Pancreas (tissue), 10 donors: Measurements from ENCODE around the gene DPPA5. TPM values are rescaled to one million over a fixed set of nuclear protein-coding genes. Genes with fewer than 3 reads are reported as not detected.
A peak's percentile ranks its signal among the peaks of the same experiment; 100 is the strongest.
"Not testable (repeated sequence)": the region's sequence is repeated elsewhere in the genome, so short reads cannot be mapped to it uniquely, and the experiment has no call there.

Source experiments
- ATAC-seq, 4 donors: fragments of 200-7000 bp; cut with Tn5 transposase; one replicate each; pipeline versions ENCODE4 v1.8.0 to v1.9.1; 2020; ENCODE audit warnings: mild to moderate bottlenecking in 4 of 4, moderate library complexity in 4 of 4
- DNase-seq, 6 donors: peaks; one replicate each; pipeline ENCODE4 v3.0.0-alpha.2; 2020
- FAIRE-seq: peaks from 2 replicates; lab custom pipeline; 2012; peaks lifted over from hg19 to GRCh38; lab: Jason Lieb, UNC
- H3K27ac ChIP-seq, 4 donors: fragments of 200-600 bp; sonication (generic); 1 replicate in 3 of 4; 2 replicates in 1 of 4; pipeline versions ENCODE4 v1.5.0 to v1.8.0; 2020
- H3K27me3 ChIP-seq, 4 donors: fragments of 200-600 bp; one replicate each; pipeline ENCODE4 v1.8.0; 2021
- H3K36me3 ChIP-seq, 3 donors: fragments of 200-600 bp; sonication (generic) in 1 of 3; one replicate each; pipeline versions ENCODE4 v1.5.0 to v1.8.0; 2020 to 2021
- H3K4me1 ChIP-seq, 3 donors: fragments of 200-600 bp; one replicate each; pipeline ENCODE4 v1.8.0; 2021
- H3K4me3 ChIP-seq, 4 donors: fragments of 200-600 bp; sonication (generic) in 2 of 4; one replicate each; pipeline versions ENCODE4 v1.5.0 to v1.8.0; 2020 to 2021
- H3K9me3 ChIP-seq, 4 donors: fragments of 200-600 bp; one replicate each; pipeline ENCODE4 v1.8.0; 2021
- CTCF ChIP-seq, 4 donors: fragments of 200-600 bp; sonication (generic) in 3 of 4; IDR thresholded peaks; one replicate each; pipeline versions ENCODE4 v1.5.0 to v1.8.0; 2021; ENCODE audit warnings: antibody characterized with exemption in 4 of 4
- WGBS, 2 donors: extraction: QIAGEN DNeasy Blood & Tissue Kit; methylation state at CpG; one replicate each; pipeline ENCODE4 v1.1.7; 2013; 5-methylcytosine and 5-hydroxymethylcytosine counted together
- intact Hi-C, 3 donors: fragments of 100-400 bp; cut with DNase I; formaldehyde crosslinking; loops; one replicate each; pipeline versions ENCODE4 v1.11.1 to v1.14.2; 2022
- polyA plus RNA-seq, 2 donors: library from polyadenylated mRNA; stranded (reverse); fragments of 200-250 nt; gene quantifications; one replicate each; pipeline ENCODE4 v1.2.3, GENCODE V29; 2013
- total RNA-seq, 6 donors: library from RNA; stranded (reverse); fragmentation: NEBNext Ultra II Directional in 4 of 6; extraction: Animal tissue kit (Norgen Biotek cat#: 25700) in 4 of 6; gene quantifications; one replicate each; pipeline versions ENCODE4 v1.2.1 to v1.2.4, GENCODE V29; 2021 to 2023
- donor health status: healthy with polysubstance abuse.
- donor health status: DM: no; HTN: no; CAD: no; lungs with moderate emphysema.
- donor health status: DM: no; HTN: no; CAD: no.
- donor health status: control.
- donor health status: control.
- donor health status: Bipolar disorder and iron deficiency.
- donor health status: DM: yes; HTN: yes; CAD: no.
- donor health status: DM: no; HTN: no; CAD: no.
- donor health status: DM: no; HTN: no; CAD: no.
- donor health status: DM: yes; HTN: yes; CAD: no.

DPPA5 gene
- total and polyA plus RNA-seq, 8 donors = not detected

GRCh38 chr6:73388433-73388799 lies 34.3 kb upstream of the DPPA5 start:
- peak; percentile 15 to 51 (median 46) for ATAC-seq
- Histone ChIP-seq H3K4me1 (no peaks in the 10 kb centered on the region), H3K27me3 (no peaks in the 10 kb centered on the region), H3K27ac (peak overlapping the region in 1 of 4 donors; percentile 17), H3K4me3 (peak overlapping the region in 3 of 4 donors; percentile 26 to 52 (median 47)), H3K9me3 (no peaks in the 10 kb centered on the region), H3K36me3 (no peaks in the 10 kb centered on the region)
- no peak for FAIRE-seq
- no peak for TF ChIP-seq CTCF (IDR thresholded peaks at IDR 0.05)
- no peak for DNase-seq
- intact Hi-C loops = no loop called here
- WGBS, 2 donors = 28 to 37% methylated on average over 4 of the region's 4 CpGs

- H3K36me3 ChIP-seq = no peaks in the 10 kb centered on the region
- 84 to 88% methylated on average over 6 of the region's 6 CpGs for WGBS, 2 donors
- H3K4me1 ChIP-seq = no peaks in the 10 kb centered on the region
- ATAC-seq = no peak
- no peak overlapping the region for H3K27ac ChIP-seq
- no peak for FAIRE-seq
- no peak for DNase-seq
- no peaks in the 10 kb centered on the region for H3K9me3 ChIP-seq
- no peaks in the 10 kb centered on the region for H3K27me3 ChIP-seq
- intact Hi-C loops = no loop called here
- H3K4me3 ChIP-seq = no peak overlapping the region
- TF ChIP-seq CTCF (IDR thresholded peaks at IDR 0.05) = no peak
These were observed 28.5 kb upstream of the DPPA5 start for GRCh38 chr6:73382462-73383113.

- FAIRE-seq, ATAC-seq, H3K27me3 ChIP-seq, intact Hi-C loops, H3K4me3 ChIP-seq, H3K27ac ChIP-seq, H3K4me1 ChIP-seq, H3K36me3 ChIP-seq, DNase-seq, H3K9me3 ChIP-seq: not testable (repeated sequence)
- 81 to 93% methylated on average over 10 of the region's 10 CpGs for WGBS, 2 donors
These were observed 27.5 kb upstream of the DPPA5 start for GRCh38 chr6:73381531-73381930.

- H3K4me3 ChIP-seq = no peak overlapping the region
- no peak for FAIRE-seq
- no peaks in the 10 kb centered on the region for H3K36me3 ChIP-seq
- H3K4me1 ChIP-seq = no peaks in the 10 kb centered on the region
- no peaks in the 10 kb centered on the region for H3K9me3 ChIP-seq
- 41% methylated on average over 3 of the region's 3 CpGs for WGBS, 2 donors
- no peak for DNase-seq
- intact Hi-C loops = no loop called here
- H3K27ac ChIP-seq = no peak overlapping the region
- TF ChIP-seq CTCF (IDR thresholded peaks at IDR 0.05) = no peak
- H3K27me3 ChIP-seq = no peaks in the 10 kb centered on the region
- ATAC-seq = no peak
These were observed 23.1 kb upstream of the DPPA5 start for GRCh38 chr6:73377225-73377624.

GRCh38 chr6:73375216-73375615 lies 21.1 kb upstream of the DPPA5 start:
- intact Hi-C loops = no loop called here
- no peak for TF ChIP-seq CTCF (IDR thresholded peaks at IDR 0.05)
- whole genome bisulfite sequencing, 2 donors = 60 to 64% methylated on average over 1 of the region's 1 CpG
- Histone ChIP-seq H3K27me3 (no peaks in the 10 kb centered on the region), H3K36me3 (no peaks in the 10 kb centered on the region), H3K9me3 (no peaks in the 10 kb centered on the region), H3K27ac (no peak overlapping the region), H3K4me3 (no peak overlapping the region), H3K4me1 (no peaks in the 10 kb centered on the region)
- ATAC-seq (no peak), DNase-seq (no peak), FAIRE-seq (no peak)
